OCI-LY1 (cell line): ENCODE data around the gene CDH4.

Experiments used
- EZH2 ChIP-seq: fragments of 200-600 bp; sonication (generic), shearing (Covaris generic); IDR thresholded peaks from 2 replicates; pipeline ENCODE4 v1.8.0; 2017; ENCODE audit warnings: borderline replicate concordance, mixed run types, mild to moderate bottlenecking, antibody characterized with exemption, low read length, moderate library complexity, mixed read lengths
- TF ChIP-seq, protein P1 (sequence below): fragments of 200-600 bp; sonication (generic), shearing (Covaris generic); IDR thresholded peaks from 2 replicates; pipeline ENCODE4 v1.5.1; 2017; ENCODE audit warnings: mild to moderate bottlenecking, antibody characterized with exemption, low read length, moderate library complexity, mixed read lengths

DNA sequence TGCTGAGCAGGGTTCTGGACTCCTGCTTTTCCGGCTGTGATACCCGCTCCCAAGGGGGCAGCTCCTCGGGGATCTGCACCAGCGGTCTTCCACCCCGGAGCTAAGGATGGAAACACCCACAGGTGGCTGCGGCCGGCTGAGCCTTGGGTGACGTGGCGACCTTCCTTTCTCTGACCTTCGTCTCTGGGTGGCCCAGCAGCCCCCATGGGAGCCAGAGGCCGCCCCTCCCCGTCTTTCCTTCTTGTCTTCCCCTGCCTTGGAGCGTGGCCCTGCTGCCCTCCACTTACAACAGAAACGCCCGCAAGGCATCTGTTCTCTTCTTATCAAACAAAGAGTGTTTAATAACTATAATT is 407.9 kb downstream of the CDH4 start:
- TF ChIP-seq, protein P1, sequence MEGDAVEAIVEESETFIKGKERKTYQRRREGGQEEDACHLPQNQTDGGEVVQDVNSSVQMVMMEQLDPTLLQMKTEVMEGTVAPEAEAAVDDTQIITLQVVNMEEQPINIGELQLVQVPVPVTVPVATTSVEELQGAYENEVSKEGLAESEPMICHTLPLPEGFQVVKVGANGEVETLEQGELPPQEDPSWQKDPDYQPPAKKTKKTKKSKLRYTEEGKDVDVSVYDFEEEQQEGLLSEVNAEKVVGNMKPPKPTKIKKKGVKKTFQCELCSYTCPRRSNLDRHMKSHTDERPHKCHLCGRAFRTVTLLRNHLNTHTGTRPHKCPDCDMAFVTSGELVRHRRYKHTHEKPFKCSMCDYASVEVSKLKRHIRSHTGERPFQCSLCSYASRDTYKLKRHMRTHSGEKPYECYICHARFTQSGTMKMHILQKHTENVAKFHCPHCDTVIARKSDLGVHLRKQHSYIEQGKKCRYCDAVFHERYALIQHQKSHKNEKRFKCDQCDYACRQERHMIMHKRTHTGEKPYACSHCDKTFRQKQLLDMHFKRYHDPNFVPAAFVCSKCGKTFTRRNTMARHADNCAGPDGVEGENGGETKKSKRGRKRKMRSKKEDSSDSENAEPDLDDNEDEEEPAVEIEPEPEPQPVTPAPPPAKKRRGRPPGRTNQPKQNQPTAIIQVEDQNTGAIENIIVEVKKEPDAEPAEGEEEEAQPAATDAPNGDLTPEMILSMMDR: no peak
- TF ChIP-seq EZH2: no peak
